ENCODE results near the gene TSPAN18. TPM values are rescaled to one million over a fixed set of nuclear protein-coding genes. Genes with fewer than 3 reads are reported as not detected.

Gene TSPAN18
- total RNA-seq, 1 donor from 2014 or later = 46.4 TPM

DNA sequence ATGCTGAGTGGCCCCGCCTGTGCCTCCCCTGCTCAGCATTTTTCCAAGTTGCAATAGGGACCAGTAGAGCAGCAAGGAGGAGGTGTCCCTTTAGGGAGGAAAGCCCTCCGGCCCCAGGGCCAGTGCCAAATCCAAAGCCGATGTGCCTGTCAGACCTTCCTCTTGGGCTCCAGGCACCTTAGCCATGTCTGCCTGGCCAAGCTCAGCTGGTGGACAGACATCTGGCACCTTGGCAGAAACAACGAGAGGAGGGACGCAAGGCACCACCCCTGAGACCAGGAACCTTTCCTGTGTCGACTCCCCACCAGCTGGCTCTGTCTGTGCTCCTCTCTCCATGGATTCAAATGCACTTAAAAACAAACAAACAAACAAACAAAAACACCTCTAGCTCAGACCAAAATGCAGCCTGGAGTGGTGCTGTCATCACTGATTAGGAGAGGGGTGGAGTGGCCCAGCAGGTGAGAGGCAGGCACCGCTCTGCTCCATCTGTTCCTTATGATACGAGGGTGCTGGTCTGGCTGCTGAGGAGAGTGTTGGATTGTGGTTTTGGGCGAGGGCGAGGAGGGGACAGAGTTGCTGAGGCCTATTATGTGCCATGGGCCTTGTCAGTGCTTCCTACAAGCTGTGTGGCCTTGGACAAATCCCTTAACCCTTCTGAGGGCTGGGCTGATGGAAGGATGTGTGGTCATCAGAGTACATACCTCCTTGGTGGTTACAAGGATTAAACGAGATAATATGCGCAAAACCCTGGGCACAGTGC lies 177.7 kb downstream of the TSPAN18 start:
- H3K4me3 ChIP-seq = no peak overlapping the region
- no peaks in the 10 kb centered on the region for H3K4me1 ChIP-seq
- no peaks in the 10 kb centered on the region for H3K27me3 ChIP-seq
- no peak for TF ChIP-seq CTCF (IDR thresholded peaks at IDR 0.05)
- intact Hi-C loops (cut with DNase I) = no loop called here
- ATAC-seq = no peak
- no peaks in the 10 kb centered on the region for H3K36me3 ChIP-seq
- no peak overlapping the region for H3K27ac ChIP-seq
- no peak for DNase-seq
- no peaks in the 10 kb centered on the region for H3K9me3 ChIP-seq

DNA sequence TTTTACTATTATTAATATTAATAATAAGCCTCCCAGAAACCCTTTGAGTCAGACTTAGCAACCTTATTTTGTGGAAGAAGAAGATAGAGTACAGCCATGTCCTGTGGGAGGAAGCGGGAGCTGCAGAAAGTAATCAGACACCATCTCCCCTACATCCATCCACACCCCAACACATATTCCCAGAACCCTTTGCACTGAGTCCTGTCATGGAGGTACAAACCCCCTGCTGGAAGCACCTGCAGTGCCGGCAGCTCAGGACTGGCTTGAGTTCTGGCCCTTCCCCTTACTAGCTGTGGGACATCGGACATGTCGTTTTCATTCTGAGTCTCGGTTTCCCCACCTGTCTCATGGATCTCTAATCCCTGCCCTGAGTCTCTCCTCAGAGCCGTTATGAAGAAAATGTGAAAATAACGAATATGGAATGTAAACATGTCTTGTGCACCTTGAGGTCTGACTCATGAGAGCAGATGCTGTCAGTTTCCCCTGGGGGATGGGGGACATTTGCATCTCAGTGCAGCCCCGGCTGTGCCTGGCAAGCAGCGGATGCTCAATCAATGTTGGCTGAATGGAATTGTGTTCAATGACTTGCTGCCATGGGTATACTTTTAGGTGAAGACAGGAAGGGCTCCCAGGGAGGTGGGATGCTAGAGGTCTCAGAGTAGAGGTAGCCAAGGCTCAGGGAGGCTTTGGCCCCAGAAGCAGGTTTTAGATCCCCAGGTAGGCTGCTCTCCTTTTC lies 178.5 kb downstream of the TSPAN18 start:
- intact Hi-C loops (cut with DNase I) = no loop called here
- no peak for TF ChIP-seq CTCF (IDR thresholded peaks at IDR 0.05)

DNA sequence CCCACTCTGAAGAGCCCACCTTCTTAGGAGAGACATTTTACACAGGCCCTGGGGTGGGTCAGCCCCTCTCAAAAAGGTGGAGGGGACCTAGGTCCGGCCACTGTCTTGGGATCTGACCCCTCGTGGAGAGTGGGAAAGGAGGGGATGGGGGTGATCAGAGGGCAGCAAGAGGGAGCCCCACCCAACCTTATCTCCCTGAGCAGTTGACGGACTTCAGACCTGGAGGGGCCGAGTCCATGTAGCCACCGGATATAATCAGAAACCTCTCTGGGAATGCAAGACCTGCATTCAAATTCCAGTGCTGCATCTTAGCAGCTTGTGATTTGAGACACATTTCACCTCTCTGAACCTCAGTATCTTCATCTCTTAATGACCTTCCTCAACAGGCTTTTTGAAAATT lies 179.9 kb downstream of the TSPAN18 start:
- H3K27me3 ChIP-seq = no peaks in the 10 kb centered on the region
- no peak for TF ChIP-seq CTCF (IDR thresholded peaks at IDR 0.05)
- H3K4me3 ChIP-seq = no peak overlapping the region
- ATAC-seq (no peak), DNase-seq (no peak)
- peaks cover 2% of the 10 kb centered on the region for H3K4me1 ChIP-seq
- no peak overlapping the region for H3K27ac ChIP-seq
- no peaks in the 10 kb centered on the region for H3K36me3 ChIP-seq
- H3K9me3 ChIP-seq = no peaks in the 10 kb centered on the region
- intact Hi-C loops (cut with DNase I) = no loop called here

More for the DNA sequence above, 178.5 kb downstream of the TSPAN18 start:
- H3K27ac ChIP-seq = no peak overlapping the region
- H3K9me3 ChIP-seq = no peaks in the 10 kb centered on the region
- H3K4me1 ChIP-seq = no peaks in the 10 kb centered on the region
- no peaks in the 10 kb centered on the region for H3K36me3 ChIP-seq
- H3K27me3 ChIP-seq = no peaks in the 10 kb centered on the region
- ATAC-seq (no peak), DNase-seq (no peak)
- no peak overlapping the region for H3K4me3 ChIP-seq

DNA sequence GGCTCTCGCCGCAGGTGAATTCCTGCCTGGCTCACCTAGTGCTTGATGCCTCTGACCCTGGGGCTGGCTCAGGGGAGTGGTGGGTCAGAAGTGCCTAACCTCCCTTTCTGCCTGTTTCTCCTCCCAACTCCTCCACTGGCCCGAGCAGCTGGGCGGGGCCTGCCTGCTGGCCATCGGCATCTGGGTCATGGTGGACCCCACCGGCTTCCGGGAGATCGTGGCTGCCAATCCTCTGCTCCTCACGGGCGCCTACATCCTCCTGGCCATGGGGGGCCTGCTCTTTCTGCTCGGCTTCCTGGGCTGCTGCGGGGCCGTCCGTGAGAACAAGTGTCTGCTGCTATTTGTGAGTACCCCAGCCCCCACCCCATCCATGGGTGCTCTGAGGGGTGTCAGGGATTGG lies 182.8 kb downstream of the TSPAN18 start:
- no peaks in the 10 kb centered on the region for H3K27me3 ChIP-seq
- peaks cover 4% of the 10 kb centered on the region for H3K4me1 ChIP-seq
- no peak overlapping the region for H3K4me3 ChIP-seq
- ATAC-seq (no peak), DNase-seq (no peak)
- H3K9me3 ChIP-seq = no peaks in the 10 kb centered on the region
- H3K36me3 ChIP-seq = no peaks in the 10 kb centered on the region
- no peak overlapping the region for H3K27ac ChIP-seq
- no peak for TF ChIP-seq CTCF (IDR thresholded peaks at IDR 0.05)
- intact Hi-C loops (cut with DNase I) = no loop called here

- no peak for DNase-seq
- Histone ChIP-seq H3K27ac (no peak overlapping the region), H3K27me3 (no peaks in the 10 kb centered on the region), H3K4me3 (no peak overlapping the region), H3K36me3 (no peaks in the 10 kb centered on the region), H3K9me3 (no peaks in the 10 kb centered on the region), H3K4me1 (peaks cover 4% of the 10 kb centered on the region)
- no peak for TF ChIP-seq CTCF (IDR thresholded peaks at IDR 0.05)
- ATAC-seq = no peak
- intact Hi-C loops (cut with DNase I) = loop anchor here (5.0 to 10.0 kb wide), 2 partner anchors 288 to 356 kb away; no protein-coding TSS in a partner anchor
Observed at GRCh38 chr11:44910591-44910990, 183.8 kb downstream of the TSPAN18 start.
